Ishikawa (cell line): ENCODE data around the gene PSMA2.

ENCODE experiments used
- CEBPB ChIP-seq: IDR thresholded peaks from 2 replicates; pipeline ENCODE4 v1.6.1; 2012
- MAX ChIP-seq: IDR thresholded peaks from 2 replicates; pipeline ENCODE4 v1.6.1; 2012
- YY1 ChIP-seq: IDR thresholded peaks from 2 replicates; pipeline ENCODE4 v1.6.1; 2012; ENCODE audit warnings: low read depth

- TF ChIP-seq YY1 = no peak
- no peak for TF ChIP-seq MAX
- no peak for TF ChIP-seq CEBPB
These were observed 21.7 kb downstream of the PSMA2 start for GRCh38 chr7:42910306-42910705.
